Kidney (tissue), 14 donors: Measurements from ENCODE around the gene TEN1. TPM values are rescaled to one million over a fixed set of nuclear protein-coding genes. Genes with fewer than 3 reads are reported as not detected.
A peak's percentile ranks its signal among the peaks of the same experiment; 100 is the strongest.

Experiments
- DNase-seq, 5 donors: peaks; one replicate each; pipeline ENCODE4 v3.0.0-alpha.2; 2013 to 2020
- FAIRE-seq: peaks from 2 replicates; lab custom pipeline; 2012; peaks lifted over from hg19 to GRCh38; lab: Jason Lieb, UNC
- H3K27ac ChIP-seq, 2 donors: one replicate each; pipeline ENCODE4 v1.7.0; 2013; ENCODE audit warnings: low read depth in 2 of 2, low read length in 2 of 2, inconsistent platforms in 1 of 2
- H3K27me3 ChIP-seq: one replicate; pipeline ENCODE4 v1.7.1; 2013; ENCODE audit warnings: low read length, inconsistent platforms; ENCODE audit not compliant: control insufficient read depth, insufficient read depth
- H3K36me3 ChIP-seq, 3 donors: one replicate each; pipeline versions ENCODE4 v1.7.0 to v1.7.1; 2013; ENCODE audit warnings: low read length in 3 of 3, control low read depth in 1 of 3, inconsistent platforms in 1 of 3; ENCODE audit not compliant: insufficient read depth in 3 of 3, control insufficient read depth in 2 of 3
- H3K4me1 ChIP-seq, 3 donors: one replicate each; pipeline versions ENCODE4 v1.7.0 to v1.7.1; 2013; ENCODE audit warnings: low read length in 3 of 3, inconsistent platforms in 1 of 3, low read depth in 1 of 3; ENCODE audit not compliant: control insufficient read depth in 2 of 3, insufficient read depth in 2 of 3
- H3K4me3 ChIP-seq, 3 donors: one replicate each; pipeline versions ENCODE4 v1.7.0 to v1.8.1; 2013; ENCODE audit warnings: low read length in 3 of 3, control low read depth in 1 of 3, inconsistent platforms in 1 of 3
- H3K9ac ChIP-seq, 3 donors: one replicate each; pipeline versions ENCODE4 v1.7.0 to v1.7.1; 2013; ENCODE audit warnings: low read length in 3 of 3, control low read depth in 1 of 3, inconsistent platforms in 1 of 3
- H3K9me3 ChIP-seq, 3 donors: one replicate each; pipeline versions ENCODE4 v1.7.0 to v1.7.1; 2013; ENCODE audit warnings: low read length in 3 of 3, control low read depth in 1 of 3, inconsistent platforms in 1 of 3; ENCODE audit not compliant: control insufficient read depth in 2 of 3, insufficient read depth in 1 of 3
- CTCF ChIP-seq: IDR thresholded peaks from 3 replicates; pipeline ENCODE4 v1.5.1; 2012; ENCODE audit warnings: mild to moderate bottlenecking, moderate library complexity, borderline replicate concordance; ENCODE audit not compliant: insufficient read depth; ENCODE audit errors: extremely low read depth
- intact Hi-C: fragments of 100-400 bp; cut with DNase I; formaldehyde crosslinking; loops from one replicate; pipeline ENCODE4 v1.11.1; 2022
- polyA plus RNA-seq: library from polyadenylated mRNA; stranded (reverse); fragments of 350-450 nt; fragmentation: Illumina TruSeq; extraction: RNeasy Lipid Tissue Mini Kit (QIAGEN cat#74804); gene quantifications from one replicate; pipeline ENCODE4 v1.2.3, GENCODE V29; 2014; ENCODE audit warnings: low read depth, low replicate concordance; ENCODE audit not compliant: insufficient read depth
- total RNA-seq: library from RNA; stranded (reverse); fragmentation: NEBNext Ultra II Directional; extraction: Animal tissue kit (Norgen Biotek cat#: 25700); gene quantifications from one replicate; pipeline ENCODE4 v1.2.1, GENCODE V29; 2021
- donor health status: control.
- donor health status: control.
- donor health status: control.
- donor health status: control.
- donor health status: control.
- donor health status: DM: yes; HTN: yes; CAD: no.
- donor health status: Normal renal cell carcinoma (clear cell type).

Gene TEN1
- total and polyA plus RNA-seq, 2 donors from 2014 or later = 21.3 to 40.8 TPM

- TF ChIP-seq CTCF = no peak
- intact Hi-C loops = loop anchor here (10.0 kb wide), 1 partner anchor 90 kb away; no protein-coding TSS in a partner anchor
- Histone ChIP-seq H3K27me3 (no peaks in the 10 kb centered on the region), H3K4me1 (peaks cover 0 to 5% (median 0%) of the 10 kb centered on the region in 3 donors), H3K9me3 (no peaks in the 10 kb centered on the region), H3K36me3 (peaks cover 0 to 6% (median 2%) of the 10 kb centered on the region in 3 donors), H3K9ac (no peak overlapping the region), H3K27ac (no peak overlapping the region), H3K4me3 (no peak overlapping the region)
- no peak for FAIRE-seq
- DNase-seq = no peak
Measured at GRCh38 chr17:76004750-76005262, 25.8 kb downstream of the TEN1 start.

- Histone ChIP-seq H3K4me1 (peaks cover 0 to 5% (median 0%) of the 10 kb centered on the region in 3 donors), H3K36me3 (peaks cover 0 to 7% (median 2%) of the 10 kb centered on the region in 3 donors), H3K4me3 (no peak overlapping the region), H3K27me3 (no peaks in the 10 kb centered on the region), H3K9me3 (no peaks in the 10 kb centered on the region), H3K27ac (no peak overlapping the region), H3K9ac (no peak overlapping the region)
- intact Hi-C loops = loop anchor here (10.0 kb wide), 1 partner anchor 91 kb away; no protein-coding TSS in a partner anchor
- FAIRE-seq (no peak), DNase-seq (peak; percentile 59 to 80 (median 78))
- peak; percentile 55 for TF ChIP-seq CTCF
Measured at GRCh38 chr17:76005263-76006149, 26.5 kb downstream of the TEN1 start.

GRCh38 chr17:76007131-76007849 is 28.2 kb downstream of the TEN1 start:
- Histone ChIP-seq H3K4me3 (no peak overlapping the region), H3K9me3 (no peaks in the 10 kb centered on the region), H3K4me1 (peaks cover 0 to 5% (median 0%) of the 10 kb centered on the region in 3 donors), H3K27me3 (no peaks in the 10 kb centered on the region), H3K36me3 (peaks cover 0 to 7% (median 6%) of the 10 kb centered on the region in 3 donors), H3K27ac (no peak overlapping the region), H3K9ac (no peak overlapping the region)
- DNase-seq = no peak
- intact Hi-C loops = loop anchor here (10.0 kb wide), 1 partner anchor 92 kb away; no protein-coding TSS in a partner anchor
- no peak for FAIRE-seq
- no peak for TF ChIP-seq CTCF
